GM21360 (cell line): Measurements from ENCODE around the gene PPM1J.

Source experiments
- ATAC-seq: cut with Tn5 transposase; IDR thresholded peaks from one replicate; pipeline ENCODE4 v1.9.1; 2021; ENCODE audit warnings: mild to moderate bottlenecking, moderate library complexity; ENCODE audit not compliant: unreplicated experiment

Gene PPM1J

GRCh38 chr1:112692681-112693080 is 22.5 kb downstream of the PPM1J start:
- ATAC-seq = no peak

DNA sequence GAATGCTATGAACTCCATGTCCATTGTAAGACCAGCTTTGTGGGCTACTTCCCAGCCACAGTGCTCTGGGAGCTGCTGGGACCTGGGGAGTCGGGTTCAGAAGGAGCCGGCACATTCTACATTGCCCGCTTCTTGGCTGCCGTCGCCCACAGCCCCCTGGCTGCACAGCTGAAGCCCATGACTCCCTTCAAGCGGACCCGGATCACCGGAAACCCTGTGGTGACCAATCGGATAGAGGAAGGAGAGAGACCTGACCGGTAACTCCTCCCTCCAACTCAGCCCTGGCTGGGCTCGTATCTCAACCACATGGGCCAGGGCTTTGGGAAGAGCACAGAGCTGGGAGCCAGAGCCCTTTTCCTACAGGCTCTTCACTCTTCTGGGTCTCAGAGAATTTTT is 25.3 kb downstream of the PPM1J start:
- ATAC-seq = no peak

DNA sequence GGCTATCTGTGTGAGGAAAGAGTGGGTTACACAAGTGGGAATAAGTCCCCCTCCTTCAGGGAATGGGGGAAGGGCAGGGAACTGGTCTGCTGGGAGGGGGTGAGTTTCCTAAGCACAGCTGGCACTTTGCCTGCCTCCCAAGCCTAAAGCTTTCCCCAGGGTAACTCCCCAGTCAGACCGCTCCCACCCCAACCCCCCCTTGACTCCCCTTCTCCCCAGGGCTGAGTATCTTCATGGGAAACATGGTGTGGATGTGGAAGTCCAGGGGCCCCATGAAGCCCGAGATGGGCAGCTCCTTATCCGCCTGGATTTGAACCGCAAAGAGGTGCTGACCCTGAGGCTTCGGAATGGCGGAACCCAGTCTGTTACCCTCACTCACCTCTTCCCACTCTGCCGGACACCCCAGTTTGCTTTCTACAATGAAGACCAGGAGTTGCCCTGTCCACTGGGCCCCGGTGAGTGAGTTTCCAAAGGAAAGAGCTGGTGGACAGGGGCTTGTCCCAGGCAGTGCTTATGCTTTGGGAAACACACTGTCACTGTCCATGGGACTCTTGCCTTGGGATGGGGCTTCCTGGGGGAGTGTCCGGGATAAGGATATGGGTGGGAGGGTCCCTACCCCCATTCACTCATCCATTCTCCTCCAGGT is 25.8 kb downstream of the PPM1J start:
- no peak for ATAC-seq

DNA sequence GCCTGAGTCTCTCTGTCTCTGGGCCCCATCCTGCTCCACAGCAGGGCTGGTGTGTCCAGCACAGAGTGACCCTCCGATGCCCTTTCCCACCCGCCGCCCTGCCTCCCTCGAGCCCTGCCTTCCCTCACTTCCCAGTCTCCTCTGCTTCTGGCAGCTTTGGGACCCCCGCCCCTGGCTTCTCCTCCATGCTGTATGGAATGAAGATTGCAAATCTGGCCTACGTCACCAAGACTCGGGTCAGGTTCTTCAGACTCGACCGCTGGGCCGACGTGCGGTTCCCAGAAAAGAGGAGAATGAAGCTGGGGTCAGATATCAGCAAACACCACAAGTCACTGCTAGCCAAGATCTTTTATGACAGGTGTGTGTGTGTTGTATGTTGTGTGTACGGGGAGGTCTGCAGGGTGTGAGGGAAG is 26.3 kb downstream of the PPM1J start:
- no peak for ATAC-seq

GRCh38 chr1:112687785-112688496 is 27.2 kb downstream of the PPM1J start:
- ATAC-seq = no peak

- no peak for ATAC-seq
Measured at GRCh38 chr1:112687361-112687760, 27.8 kb downstream of the PPM1J start.

DNA sequence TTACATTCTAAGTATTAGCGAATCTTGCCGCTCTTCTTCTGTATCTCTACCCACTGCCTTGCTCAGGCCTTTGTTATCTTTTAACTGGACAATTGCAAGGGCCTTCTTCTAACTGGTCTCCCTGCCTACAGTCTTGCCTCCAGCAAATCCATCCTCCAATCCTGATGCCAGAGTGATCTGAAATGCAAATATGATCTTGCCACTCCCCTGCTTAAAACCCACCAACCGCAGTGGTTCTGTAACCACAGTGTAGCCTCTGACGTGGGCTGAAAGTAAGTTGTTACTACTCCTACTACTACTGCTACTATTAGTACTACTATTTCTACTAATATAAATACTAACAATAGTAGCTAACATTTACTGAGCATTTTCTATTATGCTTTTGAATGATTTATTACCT is 28.3 kb downstream of the PPM1J start:
- no peak for ATAC-seq

- no peak for ATAC-seq
Measured at GRCh38 chr1:112686417-112686816, 28.7 kb downstream of the PPM1J start.

DNA sequence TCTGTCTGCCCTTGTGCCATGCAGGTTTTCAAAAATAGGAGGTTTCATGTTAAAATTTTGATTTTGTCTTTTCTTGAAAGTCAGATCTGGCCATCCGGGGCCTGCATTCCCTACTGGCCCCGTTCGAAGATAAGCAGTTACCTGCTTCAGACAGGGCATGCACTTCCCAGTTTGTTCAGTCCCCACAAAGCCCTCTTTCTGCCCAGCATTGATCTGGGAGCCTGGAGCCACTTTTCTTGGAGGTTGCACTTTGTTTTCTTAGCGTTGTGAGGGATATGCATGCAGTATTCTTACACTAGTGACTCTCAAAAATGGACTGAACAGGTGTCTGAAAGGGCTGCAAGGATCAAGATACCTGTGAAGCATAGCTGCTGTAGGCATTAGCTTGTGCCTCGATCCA is 29.2 kb downstream of the PPM1J start:
- no peak for ATAC-seq

DNA sequence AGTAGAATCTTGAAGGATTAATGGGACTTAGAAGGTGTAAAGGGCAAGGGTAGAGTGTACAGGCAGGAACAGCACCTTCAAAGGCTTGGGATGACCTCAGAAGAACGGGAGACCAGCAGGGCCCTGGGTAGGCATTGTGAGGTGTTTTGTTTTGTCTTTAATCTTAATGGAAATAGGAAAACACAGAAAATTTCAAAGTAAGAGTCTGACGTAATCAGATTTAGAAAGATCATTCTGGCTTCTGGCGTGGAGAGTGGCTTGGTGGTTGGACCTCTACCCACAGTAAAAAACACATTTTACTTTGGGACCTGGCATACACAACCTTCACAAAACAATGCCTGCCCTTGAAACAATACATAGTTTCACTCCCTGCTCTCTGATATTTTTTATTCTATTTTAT is 36.5 kb downstream of the PPM1J start:
- ATAC-seq = no peak

DNA sequence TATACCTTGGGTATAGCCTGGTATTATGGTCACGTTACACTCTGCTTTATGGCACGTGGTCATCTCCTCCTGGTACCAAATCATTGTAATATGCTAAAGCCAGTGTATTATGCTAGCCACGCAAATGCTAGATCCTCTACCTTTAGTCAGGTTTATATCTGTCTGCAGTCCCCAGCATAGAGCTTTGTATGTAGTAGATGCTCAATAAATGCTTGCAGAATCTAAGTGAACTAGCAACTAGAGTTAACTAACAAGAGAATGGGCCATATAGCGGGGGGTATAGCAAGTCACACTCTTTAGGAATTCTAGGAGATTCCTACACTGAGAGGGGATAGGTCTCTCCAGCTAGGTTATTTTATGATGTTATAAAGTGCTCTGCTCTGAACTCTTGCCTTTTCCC is 37.6 kb downstream of the PPM1J start:
- ATAC-seq = no peak

DNA sequence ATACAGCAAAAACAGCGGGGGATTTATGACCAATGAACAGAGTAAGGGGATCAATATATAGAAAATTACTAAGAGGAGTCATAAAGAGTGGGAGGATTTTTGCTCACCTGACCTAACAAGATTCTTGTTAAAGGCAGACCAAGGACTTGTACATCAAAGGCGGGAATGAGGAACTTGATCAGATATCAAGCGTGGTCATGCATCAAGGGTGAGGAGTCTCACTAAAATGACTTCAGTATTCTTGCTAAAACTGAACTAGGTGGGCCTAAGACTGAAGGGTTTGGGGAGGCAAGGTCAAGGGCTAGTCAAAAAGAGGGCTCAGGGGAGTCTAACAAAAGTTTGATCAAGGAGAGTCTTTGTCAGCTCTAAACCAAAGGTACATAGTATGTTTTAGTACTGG is 38.6 kb downstream of the PPM1J start:
- ATAC-seq = no peak

DNA sequence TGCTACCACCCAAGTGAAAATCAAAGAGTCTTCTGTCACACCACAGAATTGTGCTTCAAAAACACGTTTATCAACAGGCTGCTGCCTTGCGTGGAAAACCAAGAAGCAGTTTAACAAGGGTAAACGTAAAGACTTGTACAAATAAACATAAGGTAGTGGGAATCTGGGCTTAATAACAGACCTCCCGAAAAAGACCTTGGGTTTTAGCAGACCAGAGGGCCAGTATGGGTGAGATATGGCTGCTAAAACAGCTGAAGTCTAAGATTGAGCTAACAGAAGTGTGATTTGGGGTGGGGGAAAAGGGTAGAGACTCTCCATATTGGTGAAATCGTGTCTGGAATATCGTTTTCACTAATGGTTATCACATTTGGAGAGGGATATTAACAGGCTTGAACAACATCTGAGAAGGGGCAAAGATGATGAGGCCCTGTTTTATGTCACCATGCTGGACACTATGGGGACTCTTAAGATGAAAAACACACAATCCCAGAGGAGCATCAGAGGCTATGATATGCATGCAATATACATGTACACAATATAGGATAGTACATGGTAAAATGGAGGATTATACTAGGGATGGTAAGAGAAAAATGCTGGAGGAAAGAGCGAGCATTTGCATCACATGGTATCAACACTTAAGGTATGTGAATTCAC is 39.3 kb downstream of the PPM1J start:
- ATAC-seq = no peak

DNA sequence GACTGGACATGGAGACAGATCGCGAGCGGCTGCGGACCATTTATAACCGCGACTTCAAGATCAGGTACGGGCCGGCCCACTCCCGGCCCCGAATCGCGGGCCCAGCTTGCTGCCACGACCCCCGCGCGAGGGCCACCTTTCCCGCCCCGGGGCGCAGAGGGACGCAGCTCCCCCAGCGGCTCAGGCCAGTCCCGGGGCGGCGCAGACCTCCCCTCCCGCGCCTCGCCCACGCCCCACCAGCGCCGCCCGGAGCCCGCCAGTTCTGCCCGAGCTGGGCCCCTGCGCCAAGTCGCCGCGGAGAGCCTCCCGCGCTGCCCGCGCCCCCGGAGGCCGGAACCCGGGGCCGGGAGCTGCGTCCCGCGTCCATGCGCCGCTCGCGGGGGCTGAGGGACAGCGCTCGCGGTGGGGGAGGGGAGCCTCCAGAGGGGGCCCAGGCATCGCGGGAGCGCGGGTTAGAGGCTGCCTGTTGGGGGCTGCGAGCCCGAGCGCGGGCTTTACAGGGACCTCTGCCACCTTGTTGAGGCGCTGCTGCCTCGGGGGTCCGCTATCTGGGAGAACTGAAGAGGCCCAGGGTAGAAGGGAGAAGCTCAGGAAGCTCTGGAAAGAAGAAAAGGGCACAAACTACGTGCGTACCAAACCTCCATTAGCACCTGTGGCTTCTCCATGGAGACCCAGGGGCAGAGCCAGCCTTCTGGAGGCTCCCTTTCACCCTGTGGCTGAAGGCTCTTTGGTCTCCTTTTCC is 40.0 kb downstream of the PPM1J start:
- peak; percentile 36 for ATAC-seq

GRCh38 chr1:112674440-112674985 is 40.6 kb downstream of the PPM1J start, which contains the start of gene MOV10:
Gene MOV10, plus strand, starts transcription at chr1:112674659. Its CDS starts 254 bp downstream, at chr1:112674913.
- peak; percentile 47 for ATAC-seq

GRCh38 chr1:112673592-112674439 is 41.3 kb downstream of the PPM1J start:
- no peak for ATAC-seq

GRCh38 chr1:112672842-112673241 is 42.3 kb downstream of the PPM1J start:
- ATAC-seq = no peak

DNA sequence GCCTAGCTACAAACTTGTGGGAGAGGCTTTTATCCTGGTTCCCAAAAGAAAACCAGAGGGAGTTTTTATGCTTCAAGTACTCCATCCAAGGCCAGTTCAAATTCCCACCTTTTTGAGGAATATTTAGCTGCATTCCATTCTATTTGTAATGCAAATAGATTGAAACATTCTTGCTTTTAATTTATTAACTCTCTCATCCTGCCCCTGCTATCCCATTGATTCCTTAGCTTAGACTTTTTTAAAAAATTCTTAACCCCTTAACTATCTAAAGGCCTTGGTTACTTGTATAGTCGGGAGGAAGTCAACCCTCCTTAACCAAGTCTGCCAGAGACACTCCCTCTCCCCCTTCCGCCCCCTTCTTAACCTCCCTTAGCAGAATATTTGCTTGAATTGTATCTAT is 43.1 kb downstream of the PPM1J start:
- no peak for ATAC-seq

DNA sequence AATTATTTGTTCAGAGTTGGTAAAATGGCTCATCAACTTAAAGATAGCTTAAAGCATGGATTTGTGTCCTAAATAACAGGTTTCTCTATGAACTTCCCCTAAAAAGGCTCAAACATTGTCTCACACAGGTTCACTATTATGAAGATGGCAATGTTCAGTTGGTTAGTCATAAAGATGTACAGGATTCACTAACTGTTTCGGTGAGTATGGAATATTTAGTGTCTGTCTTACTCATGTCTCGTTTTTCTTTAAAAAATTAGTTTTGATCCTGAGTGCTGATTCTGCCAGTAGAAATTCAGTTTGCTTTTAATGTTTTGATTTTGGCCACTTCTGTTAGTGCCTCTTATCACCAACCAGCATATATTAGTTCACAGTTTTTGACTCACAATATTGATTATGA is 48.2 kb downstream of the PPM1J start:
- no peak for ATAC-seq

DNA sequence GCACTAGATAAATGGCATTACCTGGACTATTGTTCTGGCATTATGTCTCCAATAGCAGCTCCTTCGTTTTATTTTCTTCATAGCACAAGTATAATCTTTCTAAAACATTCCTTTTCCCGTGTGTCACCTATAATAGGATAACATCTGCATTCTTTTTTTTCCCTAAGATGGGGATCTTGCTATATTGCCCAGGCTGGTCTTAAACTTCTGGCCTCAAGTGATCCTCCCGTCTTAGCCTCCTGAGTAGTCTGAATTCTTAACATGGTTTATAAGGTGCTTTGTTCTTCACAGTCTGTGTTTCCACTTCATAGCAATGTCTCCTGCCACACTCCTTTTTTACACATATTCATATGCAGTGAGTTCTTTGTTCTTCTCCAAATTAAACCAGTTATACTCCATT is 49.3 kb downstream of the PPM1J start:
- no peak for ATAC-seq
